ENCODE results near the gene ROMO1. TPM values are rescaled to one million over a fixed set of nuclear protein-coding genes. Genes with fewer than 3 reads are reported as not detected.
"Not testable (repeated sequence)": the region's sequence is repeated elsewhere in the genome, so short reads cannot be mapped to it uniquely, and the experiment has no call there.

The ROMO1 gene
- total RNA-seq, 1 donor from 2014 or later = 86.9 TPM

DNA sequence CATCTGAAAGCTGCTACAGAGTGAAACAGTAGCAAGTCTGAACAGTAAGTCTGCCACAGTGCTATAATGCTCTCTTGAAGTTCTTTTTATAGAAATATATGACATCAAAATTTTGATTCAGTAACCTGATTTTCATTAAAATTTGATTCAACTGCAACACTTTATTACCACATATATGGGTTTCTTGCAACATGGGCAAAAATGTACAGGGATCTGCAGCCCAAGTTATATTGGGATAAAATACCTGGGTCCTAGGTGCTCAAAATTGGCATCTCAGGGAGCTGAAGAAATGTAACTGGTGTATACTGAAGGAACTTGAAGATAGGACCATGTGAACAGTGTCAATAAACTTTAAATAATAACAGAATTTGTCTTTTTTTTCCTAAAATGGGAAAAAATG, 10.8 kb downstream of the ROMO1 start:
- DNase-seq (ENCODE audit: low read depth) = no peak

DNA sequence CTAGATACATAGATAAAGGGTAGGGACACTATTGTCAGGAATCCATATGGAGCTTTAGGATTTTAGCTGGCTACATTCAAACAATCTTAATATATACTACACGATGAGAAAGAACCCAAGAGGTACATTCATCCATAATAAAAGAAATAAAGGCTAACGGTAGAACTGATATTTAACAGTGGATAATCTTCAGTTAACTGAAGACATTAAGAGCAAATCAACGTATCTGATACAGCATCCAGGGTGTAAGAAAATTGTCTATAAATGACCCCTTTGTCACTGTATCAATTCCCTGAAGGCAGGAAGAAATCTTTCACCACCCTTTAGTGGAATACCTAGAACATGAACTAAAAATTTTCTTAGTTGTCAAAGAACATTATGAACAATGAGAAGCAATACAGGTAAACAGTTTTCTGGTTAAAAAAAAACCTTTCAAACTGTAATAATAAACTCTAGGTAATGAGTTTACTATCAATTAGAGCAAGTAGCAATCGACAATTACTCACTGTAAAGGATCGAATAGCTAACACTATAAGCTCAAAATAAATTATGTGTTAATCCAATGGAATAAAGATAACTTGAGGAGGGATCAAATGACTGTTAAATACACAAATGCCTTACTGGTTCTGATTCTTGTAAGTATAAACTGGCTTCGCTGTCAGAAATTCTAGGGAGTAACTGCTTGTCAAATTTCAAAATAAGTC, 11.8 kb downstream of the ROMO1 start:
- no peak for DNase-seq (ENCODE audit: low read depth)

DNA sequence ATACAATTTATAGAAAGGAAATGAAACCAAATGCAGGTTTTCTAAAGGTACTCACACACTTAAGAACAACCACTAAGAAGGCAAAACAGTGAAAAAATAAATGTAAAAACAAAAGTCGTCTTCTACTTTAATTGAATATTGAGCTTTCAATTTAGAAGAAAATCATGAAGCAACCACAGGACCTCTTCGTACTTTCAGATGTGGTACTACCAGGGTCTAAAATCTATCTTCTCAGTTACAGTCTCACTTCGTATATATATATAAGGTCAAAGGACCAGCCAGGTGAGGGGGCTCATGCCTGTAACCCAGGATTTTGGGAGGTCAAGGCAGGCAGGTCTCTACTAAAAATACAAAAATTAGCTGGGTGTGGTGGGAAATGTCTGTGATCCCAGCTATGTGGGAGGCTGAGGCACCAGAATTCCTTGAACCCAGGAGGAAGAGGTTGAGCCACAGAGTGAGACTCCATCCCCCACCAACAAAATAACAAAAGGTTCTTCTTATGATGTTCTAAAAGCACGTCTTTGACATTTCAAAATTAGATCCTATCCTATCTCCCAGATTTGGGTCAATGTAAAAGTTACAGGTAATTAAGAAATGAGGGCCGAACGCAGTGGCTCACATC, 12.5 kb downstream of the ROMO1 start:
- no peak for DNase-seq (ENCODE audit: low read depth)

DNA sequence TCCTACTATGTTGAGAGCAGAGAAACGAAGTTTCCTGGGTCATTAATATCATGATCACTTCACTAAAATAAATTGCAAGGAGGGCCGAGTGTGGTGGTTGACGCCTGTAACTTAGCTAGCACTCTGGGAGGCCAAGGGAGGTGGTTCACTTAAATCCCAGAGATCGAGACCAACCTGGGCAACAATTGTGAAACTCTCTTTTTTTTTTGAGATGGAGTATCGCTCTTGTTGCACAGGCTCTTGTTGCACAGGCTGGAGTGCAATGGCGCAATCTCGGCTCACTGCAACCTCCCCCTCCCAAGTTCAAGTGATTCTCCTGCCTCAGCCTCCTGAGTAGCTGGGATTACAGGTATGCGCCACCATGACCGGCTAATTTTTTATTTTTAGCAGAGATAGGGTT, 13.9 kb downstream of the ROMO1 start:
- not testable (repeated sequence) for DNase-seq (ENCODE audit: low read depth)

DNA sequence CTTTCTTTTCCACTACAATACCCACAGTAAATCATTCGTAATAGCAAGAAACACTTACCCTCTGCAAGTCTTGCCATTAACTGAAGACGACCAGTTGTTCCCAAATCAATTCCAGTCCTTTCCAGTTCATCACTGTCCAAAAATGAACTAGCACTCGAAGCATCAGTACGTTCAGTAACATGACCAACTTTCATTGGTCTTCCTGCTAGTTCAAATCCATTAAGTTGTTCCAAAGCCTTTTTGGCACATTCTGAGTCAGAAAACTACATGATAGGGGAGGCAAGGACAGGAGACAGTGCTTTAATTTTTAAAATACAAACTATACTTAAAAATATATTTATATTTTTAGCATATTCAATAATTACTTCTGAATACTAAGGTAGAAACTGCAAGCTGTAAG, 14.9 kb downstream of the ROMO1 start:
- no peak for DNase-seq (ENCODE audit: low read depth)

DNA sequence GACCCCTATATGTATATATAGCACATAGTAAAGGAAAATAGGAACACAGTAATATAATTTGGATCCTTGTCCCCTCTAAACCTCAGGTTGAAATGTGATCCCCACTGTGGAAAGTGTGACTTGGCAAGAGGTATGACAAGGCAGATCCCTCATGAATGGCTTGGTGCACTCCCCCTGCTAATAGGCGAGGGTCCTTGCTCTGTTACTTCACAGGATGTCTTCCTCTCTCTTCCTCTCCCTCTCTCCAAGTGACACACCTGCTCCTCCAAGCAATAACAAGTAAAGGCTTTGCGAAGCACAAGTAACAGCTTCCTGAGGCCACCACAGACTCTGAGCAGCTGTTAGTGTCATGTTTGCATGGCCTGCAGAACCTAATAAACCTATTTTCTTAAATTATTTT, 16.4 kb downstream of the ROMO1 start:
- DNase-seq (ENCODE audit: low read depth) = no peak

DNA sequence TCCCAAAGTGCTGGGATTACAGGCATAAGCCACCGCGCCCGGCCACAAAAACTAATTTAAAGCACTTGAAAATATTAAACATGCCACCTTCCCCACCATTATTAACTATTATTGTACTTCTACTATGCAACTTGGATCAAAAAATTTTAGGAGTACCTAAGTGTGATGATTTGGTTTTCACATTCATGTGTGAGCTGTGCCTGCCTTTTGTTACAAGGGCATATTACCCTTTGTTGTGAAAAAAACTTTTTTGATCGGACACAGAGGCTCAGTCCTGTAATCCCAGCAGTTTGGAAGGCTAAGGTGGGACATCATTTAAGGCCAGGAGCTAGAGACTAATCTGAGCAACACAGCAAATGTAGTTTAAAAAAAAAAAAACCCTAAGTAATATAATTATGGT, 17.1 kb downstream of the ROMO1 start:
- DNase-seq (ENCODE audit: low read depth) = no peak

DNA sequence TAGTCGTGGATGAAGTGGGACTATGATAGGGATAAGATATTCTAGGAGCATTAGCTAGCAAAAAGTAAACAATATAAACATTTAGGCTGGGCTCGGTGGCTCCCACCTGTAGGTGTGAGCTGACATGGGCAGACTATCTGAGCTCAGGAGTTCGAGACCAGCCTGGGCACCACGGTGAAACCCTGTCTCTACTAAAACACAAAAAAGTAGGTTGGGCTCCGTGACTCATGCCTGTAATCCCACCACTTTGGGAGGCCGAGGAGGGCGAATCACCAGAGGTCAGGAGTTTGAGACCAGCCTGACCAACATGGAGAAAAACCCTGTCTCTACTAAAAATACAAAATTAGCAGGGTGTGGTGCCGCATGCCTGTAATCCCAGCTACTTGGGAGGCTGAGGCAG, 19.1 kb downstream of the ROMO1 start:
- DNase-seq (ENCODE audit: low read depth) = not testable (repeated sequence)

DNA sequence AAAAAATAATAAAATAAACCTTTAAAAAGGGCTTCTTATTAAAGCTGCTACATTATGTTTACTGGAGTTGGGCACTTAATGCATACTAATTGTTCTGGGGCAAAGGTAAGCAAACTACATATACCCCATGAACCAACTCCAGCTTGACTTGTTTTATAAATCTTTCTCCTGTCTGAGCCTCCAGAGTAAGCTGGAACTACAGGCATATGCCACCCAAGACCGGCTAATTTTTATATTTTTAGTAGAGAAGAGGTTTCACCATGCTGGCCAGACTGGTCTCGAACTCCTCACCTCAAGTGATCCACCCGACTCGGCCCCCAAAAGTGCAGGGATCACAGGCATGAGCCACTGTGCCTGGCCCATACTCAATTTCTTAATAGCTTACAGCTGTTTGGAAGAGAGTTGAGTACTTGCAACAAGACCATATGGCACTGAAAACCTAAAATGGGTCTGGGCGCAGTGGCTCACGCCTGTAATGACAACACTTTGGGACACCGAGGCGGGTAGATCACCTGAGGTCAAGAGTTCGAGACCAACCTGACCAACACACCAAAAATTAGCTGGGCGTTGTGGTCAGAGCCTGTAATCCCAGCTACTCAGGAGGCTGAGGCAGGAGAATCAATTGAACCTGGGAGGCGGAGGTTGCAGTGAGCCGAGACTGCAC, 19.9 kb downstream of the ROMO1 start:
- no peak for DNase-seq (ENCODE audit: low read depth)

DNA sequence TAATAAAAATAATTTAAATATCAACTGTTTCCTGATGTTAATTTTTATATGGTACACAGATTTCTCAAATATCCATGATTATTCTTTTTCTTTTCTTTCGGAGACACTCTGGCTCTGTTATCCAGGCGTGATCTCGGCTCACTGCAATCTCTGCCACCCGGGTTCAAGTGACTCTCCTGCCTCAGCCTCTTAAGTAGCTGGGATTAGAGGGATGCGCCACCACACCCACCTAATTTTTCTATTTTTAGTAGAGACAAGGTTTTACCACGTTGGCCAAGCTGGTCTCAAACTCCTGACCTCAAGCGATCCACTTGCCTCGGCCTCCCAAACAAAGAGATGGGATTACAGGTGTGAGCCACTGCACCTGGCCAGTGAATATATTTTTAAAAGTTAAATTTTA, 20.5 kb downstream of the ROMO1 start:
- no peak for DNase-seq (ENCODE audit: low read depth)

DNA sequence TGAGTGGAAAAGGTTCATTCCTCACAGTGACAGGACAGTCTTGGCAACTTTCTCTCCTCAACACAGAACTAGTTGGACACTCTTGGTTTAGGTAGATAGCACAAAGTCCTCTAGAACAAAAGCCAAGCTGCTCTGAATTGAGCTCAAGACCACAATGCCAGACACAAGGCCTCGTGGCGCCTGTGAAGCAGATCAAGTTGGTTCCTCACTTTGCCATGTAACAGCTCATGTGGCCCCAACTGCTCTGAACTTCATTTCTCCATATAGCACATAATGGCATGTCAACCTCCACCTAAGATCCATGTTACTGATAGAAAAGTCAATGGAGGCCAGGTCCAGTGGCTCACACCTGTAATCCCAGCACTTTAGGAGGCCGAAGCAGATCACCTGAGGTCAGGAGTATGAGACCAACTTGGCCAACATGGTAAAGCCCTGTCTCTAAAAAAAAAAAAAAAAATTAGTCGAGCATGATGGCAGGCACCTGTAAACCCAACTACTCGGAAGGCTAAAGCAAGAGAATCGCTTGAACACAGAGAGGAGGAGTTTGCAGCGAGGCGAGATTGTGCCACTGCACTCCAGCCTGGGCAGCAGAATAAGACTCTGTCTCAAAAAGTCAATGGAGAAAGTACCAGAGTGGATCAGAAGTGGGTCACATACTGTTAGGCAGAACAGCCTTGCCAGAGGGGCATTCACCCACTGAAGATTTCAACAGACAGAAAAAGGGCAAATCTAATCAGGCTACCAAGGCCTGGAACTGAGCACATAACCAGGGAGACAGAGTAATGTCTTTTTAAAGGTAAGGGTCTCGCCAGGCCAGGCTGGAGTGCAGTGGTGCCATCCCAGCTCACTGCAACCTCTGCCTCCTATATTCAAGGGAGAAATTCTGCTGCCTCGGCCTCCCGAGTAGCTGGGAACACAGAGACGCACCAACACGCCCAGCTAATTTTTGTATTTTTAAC, 21.2 kb downstream of the ROMO1 start:
- no peak for DNase-seq (ENCODE audit: low read depth)

DNA sequence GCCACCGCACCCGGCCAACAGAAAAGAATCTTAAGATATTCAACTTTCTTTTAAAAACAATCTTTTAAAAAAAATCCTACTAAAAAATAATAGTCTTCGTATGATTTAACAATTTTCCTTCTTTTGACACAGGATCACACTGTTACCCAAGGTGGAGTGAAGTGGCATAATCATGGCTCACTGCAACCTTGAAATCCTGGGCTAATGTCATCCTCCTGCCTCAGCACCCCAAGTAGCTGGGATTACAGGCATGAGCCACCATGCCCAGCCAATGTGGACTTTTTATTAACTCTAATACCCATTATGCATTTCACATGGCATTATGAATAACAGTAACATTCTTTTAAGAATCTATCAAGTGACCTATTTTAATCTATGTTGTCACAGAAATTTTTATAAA, 22.0 kb downstream of the ROMO1 start:
- no peak for DNase-seq (ENCODE audit: low read depth)

DNA sequence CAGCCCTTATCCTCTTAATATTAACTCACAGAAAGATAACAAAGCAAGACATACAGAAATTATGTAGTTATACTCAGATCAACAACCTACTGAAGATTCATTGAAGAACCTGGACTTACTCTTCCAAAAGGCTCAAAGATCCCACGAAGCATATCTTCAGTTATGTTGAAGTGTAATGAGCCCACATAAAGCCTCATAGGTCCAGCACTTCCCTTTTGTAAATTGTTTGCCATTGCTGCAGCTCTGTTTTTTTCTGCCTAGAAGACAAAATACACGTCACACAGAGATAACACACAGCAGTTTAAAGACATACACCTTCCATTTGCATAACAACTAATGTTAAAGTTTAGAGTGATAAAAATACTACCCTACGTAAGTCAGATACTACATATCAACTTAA, 22.4 kb downstream of the ROMO1 start:
- DNase-seq (ENCODE audit: low read depth) = no peak

DNA sequence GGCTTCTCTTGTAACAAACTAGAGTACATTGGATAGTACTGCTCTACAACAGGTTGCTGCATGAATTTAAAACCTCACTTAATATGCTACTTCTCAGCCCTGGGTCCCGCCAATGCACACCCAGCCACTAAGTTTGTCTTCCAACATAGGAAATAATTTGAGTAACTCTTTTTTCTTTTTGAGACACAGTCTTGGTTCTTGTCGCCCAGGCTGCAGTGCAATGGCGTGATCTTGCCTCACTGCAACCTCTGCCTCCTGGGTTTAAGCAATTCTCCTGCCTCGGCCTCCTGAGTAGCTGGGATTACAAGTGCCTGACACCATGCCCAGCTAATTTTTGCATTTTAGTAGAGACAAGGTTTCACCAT, 24.1 kb downstream of the ROMO1 start:
- not testable (repeated sequence) for DNase-seq (ENCODE audit: low read depth)

DNA sequence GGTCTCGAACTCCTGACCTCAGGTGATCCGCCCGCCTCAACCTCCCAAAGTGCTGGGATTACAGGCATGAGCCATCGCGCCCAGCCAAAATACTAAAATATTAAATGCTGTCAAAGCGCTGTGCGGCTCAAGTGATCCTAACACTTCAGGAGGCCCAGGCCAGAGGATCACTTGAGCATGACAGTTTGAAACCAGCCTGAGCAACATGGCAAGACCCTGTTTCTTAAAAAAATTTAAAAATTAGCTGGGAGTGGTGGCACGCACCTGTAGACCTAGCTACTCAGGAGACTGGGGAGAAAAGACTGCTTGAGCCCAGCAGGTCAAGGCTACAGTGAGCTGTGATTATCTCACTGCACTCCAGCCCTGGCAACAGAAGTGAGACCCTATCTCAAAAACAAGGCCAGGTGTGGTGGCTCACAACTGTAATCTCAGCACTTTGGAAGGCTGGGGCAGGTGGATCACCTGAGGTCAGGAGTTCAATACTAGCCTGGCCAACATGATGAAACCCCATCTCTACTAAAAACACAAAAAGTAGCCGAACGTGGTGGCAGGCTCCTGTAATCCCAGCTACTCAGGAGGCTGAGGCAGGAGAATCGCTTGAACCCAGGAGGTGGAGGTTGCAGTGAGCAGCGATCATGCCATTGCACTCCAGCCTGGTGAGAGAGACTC, 24.6 kb downstream of the ROMO1 start:
- not testable (repeated sequence) for DNase-seq (ENCODE audit: low read depth)

DNA sequence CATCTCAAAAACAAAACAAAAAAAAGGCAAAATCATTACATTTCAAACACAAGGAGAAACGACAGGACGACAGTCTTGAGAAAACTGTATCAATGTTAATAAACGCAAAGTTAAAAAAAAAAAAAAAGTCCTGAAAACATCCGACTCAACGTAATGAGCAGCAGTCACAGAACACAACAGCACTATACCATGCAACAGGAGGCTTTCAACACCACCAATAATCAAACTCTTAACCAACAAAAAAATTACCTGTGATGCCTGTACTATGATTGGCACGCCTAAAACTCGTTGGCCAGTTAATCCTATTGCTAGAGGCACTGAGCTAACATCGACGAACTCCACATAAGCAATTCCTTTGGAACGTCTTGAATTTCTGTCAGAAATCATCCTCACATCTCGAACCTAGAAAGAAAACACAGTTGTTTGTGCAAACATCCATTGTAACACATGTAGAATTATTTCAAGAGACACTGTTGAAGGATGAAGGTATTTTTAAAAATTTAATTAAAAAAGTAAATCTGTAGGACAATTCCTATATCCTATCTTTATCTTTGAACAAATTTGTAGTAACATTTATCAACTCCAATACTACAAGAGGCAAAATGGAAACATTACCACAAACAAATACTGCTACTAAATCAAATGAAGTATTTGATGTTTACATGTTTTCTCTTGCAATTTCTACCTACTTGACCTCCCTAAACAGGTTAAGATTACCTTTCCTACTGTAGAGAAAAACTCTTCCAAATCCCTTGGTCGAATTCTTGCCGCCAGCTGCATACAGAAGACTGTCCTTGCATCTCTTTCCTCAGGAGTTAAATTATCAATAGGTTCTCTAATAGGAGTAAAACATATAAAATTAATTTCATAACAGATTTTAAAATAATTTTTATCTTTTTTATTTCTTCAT, 25.4 kb downstream of the ROMO1 start:
- no peak for DNase-seq (ENCODE audit: low read depth)

DNA sequence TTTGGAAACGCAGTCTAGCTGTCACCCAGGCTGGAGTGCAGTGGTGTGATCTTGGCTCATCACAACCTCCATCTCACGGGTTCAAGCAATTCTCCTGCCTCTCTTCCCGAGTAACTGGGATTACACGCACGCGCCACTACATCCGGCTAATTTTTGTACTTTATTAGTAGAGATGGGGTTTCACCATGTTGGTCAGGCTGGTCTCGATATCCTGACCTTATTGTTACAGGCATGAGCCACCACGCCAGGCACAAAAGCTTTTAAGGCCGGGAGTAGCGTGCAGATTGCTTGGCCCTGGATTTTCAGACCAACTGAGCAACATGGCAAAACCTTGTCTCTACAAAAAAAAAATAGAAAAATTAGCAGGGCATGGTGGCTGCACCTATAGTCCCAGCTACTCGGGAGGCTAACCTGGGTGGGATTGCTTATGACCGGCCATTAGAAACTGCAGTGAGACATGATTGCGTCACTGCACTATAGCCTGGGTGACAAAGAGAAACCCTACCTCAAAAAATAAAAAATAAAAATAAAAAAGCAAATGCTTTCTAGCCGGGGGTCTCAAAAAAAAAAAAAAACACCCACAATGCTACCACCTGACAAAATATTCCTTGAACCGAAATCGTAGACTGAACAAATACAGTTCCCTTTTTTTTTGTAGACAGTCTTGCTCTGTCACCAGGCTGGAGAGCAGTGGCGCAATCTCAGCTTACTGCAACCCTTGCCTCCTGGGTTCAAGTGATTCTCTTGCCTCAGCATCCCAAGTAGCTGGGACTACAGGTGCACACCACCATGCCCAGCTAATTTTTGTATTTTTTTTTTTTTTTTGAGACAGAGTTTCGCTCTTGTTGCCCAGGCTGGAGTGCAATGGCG, 27.9 kb downstream of the ROMO1 start:
- DNase-seq (ENCODE audit: low read depth) = no peak

DNA sequence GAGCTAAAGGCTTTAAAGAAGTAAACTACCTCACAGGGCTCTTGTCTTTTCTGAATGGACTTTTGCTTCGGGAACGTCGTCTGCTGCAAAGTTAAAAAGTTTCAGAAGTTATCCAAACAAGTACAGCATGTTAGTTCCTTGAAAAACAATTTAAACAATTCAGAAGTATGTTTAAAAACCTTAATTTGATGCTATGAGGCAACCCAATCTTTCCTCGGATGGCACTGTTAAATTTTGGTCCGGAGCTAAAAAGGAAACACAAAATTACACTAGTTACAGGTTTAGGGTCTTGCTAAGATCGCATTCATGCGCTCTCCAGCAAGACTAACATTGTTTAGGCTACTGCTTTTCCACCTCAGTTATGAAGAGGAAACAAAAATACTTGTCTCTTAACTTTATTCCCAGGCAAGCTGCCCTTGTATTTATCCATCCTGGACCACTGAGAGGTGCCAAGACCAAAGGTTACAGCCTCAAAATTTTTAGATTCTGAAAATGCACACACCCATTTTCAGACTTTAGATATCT, 30.1 kb downstream of the ROMO1 start:
- no peak for DNase-seq (ENCODE audit: low read depth)

DNA sequence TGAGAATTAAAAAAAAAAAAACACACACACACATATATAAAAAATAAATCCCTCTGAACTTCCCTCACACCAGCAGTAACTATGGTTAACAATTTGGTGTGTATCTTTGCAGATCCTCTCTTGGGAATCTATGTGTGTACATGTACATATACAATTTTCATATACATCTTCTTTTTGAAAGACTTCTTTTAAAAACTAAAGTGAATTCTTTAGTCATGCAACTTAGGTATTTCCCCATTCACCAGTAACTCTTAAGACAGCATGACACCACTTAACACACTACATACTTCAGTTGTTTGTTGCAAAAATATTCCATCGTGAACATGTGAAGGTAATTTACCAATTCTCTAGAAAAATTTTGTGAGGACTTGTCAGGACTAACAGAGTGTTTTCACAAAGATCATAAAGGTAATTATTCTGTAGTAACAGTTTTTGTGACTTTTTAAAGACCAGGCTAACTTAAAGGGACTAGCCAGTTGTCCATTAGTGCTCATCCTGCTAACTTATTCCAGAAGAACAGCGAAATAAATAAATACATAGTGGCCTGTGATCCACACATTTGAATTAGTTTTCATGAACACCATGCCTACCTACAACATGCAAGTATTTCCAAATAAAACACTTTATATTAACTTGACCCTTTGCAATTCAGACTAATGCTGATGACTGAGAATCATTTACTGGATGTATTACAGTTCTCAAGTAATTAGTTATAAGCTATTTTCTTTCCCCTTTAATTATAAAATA, 30.8 kb downstream of the ROMO1 start:
- DNase-seq (ENCODE audit: low read depth) = no peak
